ENCODE data around the gene ABLIM2.

ABLIM2 gene

DNA sequence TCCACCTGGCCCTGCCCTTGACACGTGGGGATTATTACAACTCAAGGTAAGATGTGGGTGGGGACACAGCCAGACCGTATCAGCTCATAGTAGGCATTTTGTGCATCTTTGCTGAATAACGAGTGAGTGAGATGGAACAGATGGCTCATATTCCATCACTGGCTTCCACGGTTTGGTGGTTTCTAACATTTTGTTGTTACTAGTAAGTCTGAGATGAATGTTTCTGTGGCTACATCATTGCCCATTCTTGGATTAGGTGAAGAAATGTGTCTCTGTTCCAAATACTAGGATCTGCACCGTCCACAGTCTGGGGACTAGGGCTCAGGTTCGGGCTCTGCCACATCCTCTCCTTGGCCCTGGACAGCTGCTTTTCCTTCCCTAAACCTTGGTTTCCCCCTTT lies 3.6 kb downstream of the ABLIM2 start:
- no peak overlapping the region for H3K27ac ChIP-seq

DNA sequence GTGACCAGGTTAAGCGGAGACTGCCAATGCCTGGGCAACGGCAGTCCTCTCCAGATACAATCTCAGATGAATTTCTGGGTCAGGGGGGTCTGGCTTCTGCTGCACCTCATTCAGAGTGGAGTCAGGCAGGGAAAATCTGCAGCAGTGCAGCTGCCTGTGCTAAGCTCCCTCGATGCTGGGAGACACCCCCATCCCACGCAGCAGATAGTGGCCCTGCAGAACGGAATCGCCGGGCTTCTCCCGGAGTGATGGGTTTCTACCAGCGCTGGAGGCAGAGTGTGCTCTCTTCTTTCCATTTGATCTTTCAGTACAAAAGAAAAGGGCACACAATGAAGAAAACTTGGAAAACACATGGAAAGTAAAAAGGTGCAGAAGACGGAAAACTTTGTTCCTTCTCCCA lies 5.2 kb downstream of the ABLIM2 start:
- no peak for TF ChIP-seq ZFX (IDR thresholded peaks at IDR 0.05)
- TF ChIP-seq, protein P1, sequence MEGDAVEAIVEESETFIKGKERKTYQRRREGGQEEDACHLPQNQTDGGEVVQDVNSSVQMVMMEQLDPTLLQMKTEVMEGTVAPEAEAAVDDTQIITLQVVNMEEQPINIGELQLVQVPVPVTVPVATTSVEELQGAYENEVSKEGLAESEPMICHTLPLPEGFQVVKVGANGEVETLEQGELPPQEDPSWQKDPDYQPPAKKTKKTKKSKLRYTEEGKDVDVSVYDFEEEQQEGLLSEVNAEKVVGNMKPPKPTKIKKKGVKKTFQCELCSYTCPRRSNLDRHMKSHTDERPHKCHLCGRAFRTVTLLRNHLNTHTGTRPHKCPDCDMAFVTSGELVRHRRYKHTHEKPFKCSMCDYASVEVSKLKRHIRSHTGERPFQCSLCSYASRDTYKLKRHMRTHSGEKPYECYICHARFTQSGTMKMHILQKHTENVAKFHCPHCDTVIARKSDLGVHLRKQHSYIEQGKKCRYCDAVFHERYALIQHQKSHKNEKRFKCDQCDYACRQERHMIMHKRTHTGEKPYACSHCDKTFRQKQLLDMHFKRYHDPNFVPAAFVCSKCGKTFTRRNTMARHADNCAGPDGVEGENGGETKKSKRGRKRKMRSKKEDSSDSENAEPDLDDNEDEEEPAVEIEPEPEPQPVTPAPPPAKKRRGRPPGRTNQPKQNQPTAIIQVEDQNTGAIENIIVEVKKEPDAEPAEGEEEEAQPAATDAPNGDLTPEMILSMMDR (conservative IDR thresholded peaks at IDR 0.05): no peak
- H3K27ac ChIP-seq: no peak overlapping the region

More for the DNA sequence above, 3.6 kb downstream of the ABLIM2 start:
- TF ChIP-seq, protein P1 (conservative IDR thresholded peaks at IDR 0.05): no peak
- no peak for TF ChIP-seq ZFX (IDR thresholded peaks at IDR 0.05)

DNA sequence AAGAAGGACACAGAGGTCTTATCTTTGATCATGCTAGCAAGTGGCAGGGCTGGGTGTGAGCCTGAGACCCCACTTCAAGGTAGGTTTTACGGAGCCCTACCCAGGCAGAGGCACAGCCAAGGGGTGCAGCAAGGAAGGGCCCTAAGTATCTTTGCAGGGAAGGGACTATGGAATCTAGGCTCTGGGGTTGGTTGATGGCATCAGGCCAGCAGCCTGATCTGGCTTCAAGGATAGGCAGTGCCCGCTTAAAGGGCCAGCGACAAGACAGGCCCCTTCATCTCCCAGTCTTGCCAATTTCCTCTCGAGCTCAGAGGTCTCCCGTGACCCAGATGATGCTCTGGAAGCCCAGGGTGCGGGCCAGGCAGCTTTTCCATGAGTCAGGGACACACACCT lies 5.8 kb downstream of the ABLIM2 start:
- no peak for TF ChIP-seq ZFX (IDR thresholded peaks at IDR 0.05)
- TF ChIP-seq, protein P1 (conservative IDR thresholded peaks at IDR 0.05): no peak
- H3K27ac ChIP-seq: no peak overlapping the region

DNA sequence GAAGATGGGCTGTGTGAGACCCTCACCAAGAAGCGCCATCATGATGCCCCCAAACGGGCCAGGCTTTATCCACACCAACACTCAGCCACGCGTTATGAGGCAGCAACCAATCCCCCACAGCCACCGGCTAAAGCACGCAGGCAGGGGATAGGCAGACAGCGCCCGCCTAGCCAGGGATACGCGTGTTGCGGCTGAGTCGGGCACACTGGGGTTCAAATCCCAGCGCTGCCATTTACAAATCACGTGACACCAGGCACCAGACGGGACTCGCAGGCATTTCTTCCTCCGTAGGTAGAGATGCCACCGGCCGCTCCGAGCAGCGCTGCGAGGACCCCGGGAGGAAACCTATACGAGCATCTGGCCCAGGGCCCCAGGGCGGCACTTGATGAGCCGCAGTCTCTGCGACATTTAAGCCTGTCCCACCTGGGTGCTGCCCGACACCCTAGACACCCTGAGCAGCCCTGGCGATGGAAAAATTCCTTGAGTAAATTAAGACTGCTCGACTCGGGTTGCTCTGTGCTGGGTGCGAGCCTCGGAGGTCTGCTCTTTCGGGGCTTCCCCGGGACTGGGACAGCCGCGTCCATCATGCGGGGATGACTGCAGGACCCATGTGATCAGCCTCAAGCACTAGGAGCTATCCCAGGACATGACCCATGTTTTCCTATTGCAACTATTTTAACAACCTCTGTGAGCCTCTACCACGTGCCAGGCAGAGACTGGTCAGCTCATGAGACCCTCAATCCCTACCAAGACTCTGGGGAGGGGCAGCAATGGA lies 6.3 kb downstream of the ABLIM2 start:
- TF ChIP-seq, protein P1 (conservative IDR thresholded peaks at IDR 0.05): no peak
- TF ChIP-seq ZFX (IDR thresholded peaks at IDR 0.05): no peak

DNA sequence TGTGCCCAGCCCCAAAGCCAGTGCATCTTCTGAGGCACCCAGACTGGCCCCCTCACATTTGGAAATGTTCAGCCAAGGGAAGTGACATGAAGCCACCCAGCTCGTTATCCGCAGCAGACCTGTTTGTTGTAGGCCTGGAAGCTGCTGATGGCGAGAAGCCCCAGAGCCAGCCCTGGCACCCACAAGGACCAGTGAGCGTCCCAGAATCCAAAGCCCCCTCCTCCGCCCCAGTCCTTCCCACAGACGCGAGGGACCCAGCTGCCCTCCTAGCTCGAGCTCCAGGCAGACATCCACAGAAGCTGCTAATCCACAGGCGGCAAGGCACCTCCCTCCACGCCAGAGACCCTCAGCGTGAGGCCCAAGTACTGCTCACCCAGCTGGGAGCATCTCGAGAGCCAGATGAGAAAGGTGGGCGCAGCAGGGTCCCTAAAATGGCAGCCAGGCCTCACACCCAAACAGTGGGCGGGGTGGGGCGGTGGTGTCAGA lies 7.4 kb downstream of the ABLIM2 start:
- TF ChIP-seq, protein P1 (conservative IDR thresholded peaks at IDR 0.05): no peak
- TF ChIP-seq ZFX (IDR thresholded peaks at IDR 0.05): no peak
- no peak overlapping the region for H3K27ac ChIP-seq

More for the DNA sequence above, 6.3 kb downstream of the ABLIM2 start:
- H3K27ac ChIP-seq: no peak overlapping the region

DNA sequence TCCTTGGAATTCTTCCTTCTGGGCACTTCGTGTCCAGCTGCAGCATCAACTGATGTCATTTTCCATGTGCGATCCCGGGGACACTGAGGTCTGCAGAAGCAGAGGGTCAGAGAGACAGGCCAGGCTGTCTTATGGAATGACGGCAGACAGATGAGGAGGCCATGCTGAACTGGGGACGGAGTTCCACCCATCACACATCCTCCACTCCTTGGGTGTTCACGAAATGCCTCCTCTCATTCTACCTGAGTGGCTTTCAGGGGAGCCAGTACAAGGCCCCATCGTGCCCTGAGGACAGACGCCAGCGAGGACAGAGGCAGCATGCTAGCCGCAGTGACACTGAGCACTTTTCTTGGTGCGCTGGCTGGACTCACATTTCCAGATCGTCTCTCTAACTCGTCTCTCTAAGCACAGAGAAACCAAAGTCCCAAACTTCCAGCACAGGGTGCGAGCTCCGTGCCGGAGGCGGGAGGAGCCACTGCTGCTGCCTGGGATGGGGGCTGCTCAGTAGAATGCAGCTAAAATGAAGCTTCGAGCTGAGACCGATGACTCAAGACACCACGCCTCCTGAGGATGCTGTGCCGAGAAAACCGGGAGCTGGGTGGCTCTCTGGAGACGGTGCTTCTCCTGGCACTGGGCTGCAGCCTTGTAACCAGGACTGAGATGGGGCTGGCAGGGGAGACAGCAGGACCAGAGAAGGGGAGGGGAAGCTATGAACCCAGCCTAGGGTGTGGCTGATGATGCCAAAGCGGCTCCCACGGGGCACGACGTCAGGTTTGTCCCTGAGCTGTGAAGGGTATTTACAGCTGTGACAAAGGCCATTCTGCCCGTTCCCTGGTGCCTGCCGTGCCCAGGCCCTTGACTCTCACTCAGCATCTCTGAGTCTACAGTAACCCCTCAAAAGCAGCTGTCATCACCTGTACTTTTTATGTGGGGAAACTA lies 8.2 kb downstream of the ABLIM2 start:
- H3K27ac ChIP-seq: no peak overlapping the region
- no peak for TF ChIP-seq ZFX (IDR thresholded peaks at IDR 0.05)
- TF ChIP-seq, protein P1 (conservative IDR thresholded peaks at IDR 0.05): no peak

DNA sequence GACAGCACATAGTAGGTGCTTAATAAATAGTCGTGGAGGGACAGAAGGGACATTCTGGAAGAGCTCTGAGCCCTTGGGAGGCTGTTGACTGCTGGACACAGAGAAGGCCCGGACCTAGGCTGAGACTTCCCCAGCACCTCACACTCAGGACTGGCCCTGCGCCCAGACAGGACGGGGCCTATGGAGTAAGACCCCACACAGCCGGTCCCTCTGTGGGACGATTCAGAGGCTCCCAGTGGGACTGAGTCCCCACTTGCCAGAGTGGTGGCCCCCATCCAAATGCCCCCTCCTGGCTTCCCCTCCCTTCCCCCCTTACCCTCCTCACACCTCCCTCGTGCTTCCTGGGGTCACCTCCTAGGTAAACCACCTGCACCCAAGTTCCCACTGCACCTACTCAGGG lies 8.9 kb downstream of the ABLIM2 start:
- no peak overlapping the region for H3K27ac ChIP-seq
- TF ChIP-seq ZFX (IDR thresholded peaks at IDR 0.05): no peak
- TF ChIP-seq, protein P1 (conservative IDR thresholded peaks at IDR 0.05): no peak

Measured in C4-2B (cell line).